Karpas-422 (cell line): Measurements from ENCODE around the gene HIP1R. TPM values are rescaled to one million over a fixed set of nuclear protein-coding genes. Genes with fewer than 3 reads are reported as not detected.
A peak's percentile ranks its signal among the peaks of the same experiment; 100 is the strongest.
"Not testable (repeated sequence)": the region's sequence is repeated elsewhere in the genome, so short reads cannot be mapped to it uniquely, and the experiment has no call there.

ENCODE experiments used
- DNase-seq: peaks from one replicate; pipeline ENCODE4 v3.0.0-alpha.2; 2015
- H2AFZ ChIP-seq: fragments of 200-600 bp; sonication (generic); 2 replicates; pipeline ENCODE4 v1.6.1; 2014; ENCODE audit warnings: antibody characterized with exemption, low read length, mixed read lengths
- H3K27ac ChIP-seq: fragments of 200-600 bp; sonication (generic); 2 replicates; pipeline ENCODE4 v1.5.1; 2014; ENCODE audit warnings: mild to moderate bottlenecking, low read length, moderate library complexity
- H3K27me3 ChIP-seq: fragments of 200-600 bp; sonication (generic); 2 replicates; pipeline ENCODE4 v1.6.1; 2014; ENCODE audit warnings: low read length, mixed read lengths
- H3K36me3 ChIP-seq: fragments of 200-600 bp; sonication (generic); 2 replicates; pipeline ENCODE4 v1.6.1; 2014; ENCODE audit warnings: low read length, mixed read lengths; ENCODE audit not compliant: insufficient read depth
- H3K4me1 ChIP-seq: fragments of 200-600 bp; sonication (generic); 2 replicates; pipeline ENCODE4 v1.6.1; 2014; ENCODE audit warnings: mild to moderate bottlenecking, low read length, mixed read lengths
- H3K4me2 ChIP-seq: fragments of 200-600 bp; sonication (generic); 2 replicates; pipeline ENCODE4 v1.6.1; 2014; ENCODE audit warnings: low read length, low read depth, mild to moderate bottlenecking; ENCODE audit not compliant: poor library complexity, severe bottlenecking
- H3K4me3 ChIP-seq: fragments of 200-600 bp; sonication (generic); 2 replicates; pipeline ENCODE4 v1.5.1; 2014; ENCODE audit warnings: mild to moderate bottlenecking, antibody characterized with exemption, low read length, mixed read lengths
- H3K79me2 ChIP-seq: fragments of 200-600 bp; sonication (generic); 2 replicates; pipeline ENCODE4 v1.6.1; 2014; ENCODE audit warnings: mild to moderate bottlenecking, low read length, mixed read lengths
- H3K9ac ChIP-seq: fragments of 200-600 bp; sonication (generic); 2 replicates; pipeline ENCODE4 v1.6.0; 2014; ENCODE audit warnings: low read length
- H3K9me2 ChIP-seq: fragments of 200-600 bp; sonication (generic), shearing (Covaris generic); replicated peaks from 2 replicates; pipeline ENCODE4 v1.6.0; 2014; ENCODE audit warnings: mild to moderate bottlenecking, low read length, moderate library complexity; ENCODE audit not compliant: insufficient read depth
- H3K9me3 ChIP-seq: fragments of 300-700, 200-600 bp; sonication (generic); 2 replicates; pipeline ENCODE4 v1.6.1; 2014; ENCODE audit warnings: low read length, mixed read lengths
- H4K20me1 ChIP-seq: fragments of 200-600 bp; sonication (generic); 2 replicates; pipeline ENCODE4 v1.6.1; 2014; ENCODE audit warnings: mild to moderate bottlenecking, antibody characterized with exemption, low read length, low read depth; ENCODE audit not compliant: insufficient read depth
- total RNA-seq: library from RNA; depleted of rRNA; stranded (reverse); fragments of >200 nt; shearing (Covaris generic); gene quantifications from 2 replicates; pipeline ENCODE4 v1.2.3, GENCODE V29; 2014; ENCODE audit warnings: low replicate concordance

The HIP1R gene
- total RNA-seq, 1 experiment from 2014 or later: 19.4 TPM

GRCh38 chr12:122870867-122871664 is 35.8 kb downstream of the HIP1R start:
- peak overlapping the region; percentile 54 for H3K4me2 ChIP-seq
- no peaks in the 10 kb centered on the region for H3K79me2 ChIP-seq
- no peaks in the 10 kb centered on the region for H3K9me2 ChIP-seq
- H3K27ac ChIP-seq: no peak overlapping the region
- H3K36me3 ChIP-seq: no peaks in the 10 kb centered on the region
- H2AFZ ChIP-seq: peak overlapping the region; percentile 56; the same call in 1 of the 2 replicates
- no peak for DNase-seq
- peak overlapping the region; percentile 35; the same call in 1 of the 2 replicates for H3K4me3 ChIP-seq
- H3K4me1 ChIP-seq: peaks cover 30% of the 10 kb centered on the region
- H3K27me3 ChIP-seq: no peaks in the 10 kb centered on the region; the same call in 1 of the 2 replicates
- H3K9ac ChIP-seq: peak overlapping the region; percentile 34
- H4K20me1 ChIP-seq: no peaks in the 10 kb centered on the region
- H3K9me3 ChIP-seq: no peaks in the 10 kb centered on the region

GRCh38 chr12:122871851-122872780 is 36.9 kb downstream of the HIP1R start:
- H3K9ac ChIP-seq: peak overlapping the region; percentile 34; the same call in 1 of the 2 replicates
- H3K27ac ChIP-seq: no peak overlapping the region
- no peaks in the 10 kb centered on the region for H4K20me1 ChIP-seq
- DNase-seq: peak; percentile 63
- peak overlapping the region; percentile 35; the same call in 1 of the 2 replicates for H3K4me3 ChIP-seq
- H3K4me1 ChIP-seq: peaks cover 31% of the 10 kb centered on the region
- H3K4me2 ChIP-seq: peak overlapping the region; percentile 54
- no peaks in the 10 kb centered on the region for H3K79me2 ChIP-seq
- H3K9me2 ChIP-seq: no peaks in the 10 kb centered on the region
- H3K9me3 ChIP-seq: no peaks in the 10 kb centered on the region
- peak overlapping the region; percentile 56 for H2AFZ ChIP-seq
- H3K27me3 ChIP-seq: no peaks in the 10 kb centered on the region; the same call in 1 of the 2 replicates
- no peaks in the 10 kb centered on the region for H3K36me3 ChIP-seq

GRCh38 chr12:122872815-122873361 is 37.6 kb downstream of the HIP1R start:
- no peak for DNase-seq

DNA sequence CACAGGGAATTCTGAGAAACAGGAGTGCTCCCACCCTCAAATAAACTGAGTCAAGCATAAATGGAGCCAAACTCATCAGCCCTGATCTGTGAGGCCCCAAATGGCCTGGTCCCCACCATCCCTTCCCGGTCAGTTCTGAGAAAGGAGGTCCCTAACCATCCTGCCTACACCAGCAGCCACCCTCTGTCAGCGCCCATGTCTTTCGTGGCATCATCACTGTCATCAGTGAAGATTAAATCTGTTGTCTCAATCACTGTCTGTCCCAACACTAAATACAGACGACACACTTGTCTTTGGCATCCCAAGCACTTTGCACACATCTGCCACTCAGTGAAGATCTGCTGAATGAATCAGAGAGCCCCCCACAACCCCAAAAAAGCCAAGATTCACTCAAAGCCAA is 38.3 kb downstream of the HIP1R start:
- Histone ChIP-seq H2AFZ (no peak overlapping the region), H3K9me3 (no peaks in the 10 kb centered on the region), H3K36me3 (no peaks in the 10 kb centered on the region), H3K9me2 (no peaks in the 10 kb centered on the region), H4K20me1 (no peaks in the 10 kb centered on the region), H3K4me1 (peaks cover 26% of the 10 kb centered on the region), H3K79me2 (no peaks in the 10 kb centered on the region), H3K4me2 (no peak overlapping the region), H3K27me3 (no peaks in the 10 kb centered on the region; the same call in 1 of the 2 replicates), H3K9ac (no peak overlapping the region), H3K4me3 (no peak overlapping the region), H3K27ac (no peak overlapping the region)
- DNase-seq: no peak

More at GRCh38 chr12:122872815-122873361, 37.6 kb downstream of the HIP1R start:
- Histone ChIP-seq H3K9me3 (no peaks in the 10 kb centered on the region), H3K4me3 (no peak overlapping the region), H4K20me1 (no peaks in the 10 kb centered on the region), H3K36me3 (no peaks in the 10 kb centered on the region), H3K9me2 (no peaks in the 10 kb centered on the region), H3K79me2 (no peaks in the 10 kb centered on the region), H3K4me2 (no peak overlapping the region), H3K27me3 (no peaks in the 10 kb centered on the region; the same call in 1 of the 2 replicates), H3K4me1 (peaks cover 26% of the 10 kb centered on the region), H2AFZ (no peak overlapping the region), H3K9ac (no peak overlapping the region), H3K27ac (no peak overlapping the region)

GRCh38 chr12:122874081-122874480 is 38.8 kb downstream of the HIP1R start:
- Histone ChIP-seq H3K79me2 (no peaks in the 10 kb centered on the region), H3K4me2 (no peak overlapping the region), H3K27ac (no peak overlapping the region), H3K9me2 (no peaks in the 10 kb centered on the region), H4K20me1 (no peaks in the 10 kb centered on the region), H3K36me3 (no peaks in the 10 kb centered on the region), H3K4me1 (peaks cover 26% of the 10 kb centered on the region), H3K9ac (no peak overlapping the region), H3K9me3 (no peaks in the 10 kb centered on the region), H3K4me3 (no peak overlapping the region), H2AFZ (no peak overlapping the region), H3K27me3 (no peaks in the 10 kb centered on the region; the same call in 1 of the 2 replicates)
- no peak for DNase-seq

DNA sequence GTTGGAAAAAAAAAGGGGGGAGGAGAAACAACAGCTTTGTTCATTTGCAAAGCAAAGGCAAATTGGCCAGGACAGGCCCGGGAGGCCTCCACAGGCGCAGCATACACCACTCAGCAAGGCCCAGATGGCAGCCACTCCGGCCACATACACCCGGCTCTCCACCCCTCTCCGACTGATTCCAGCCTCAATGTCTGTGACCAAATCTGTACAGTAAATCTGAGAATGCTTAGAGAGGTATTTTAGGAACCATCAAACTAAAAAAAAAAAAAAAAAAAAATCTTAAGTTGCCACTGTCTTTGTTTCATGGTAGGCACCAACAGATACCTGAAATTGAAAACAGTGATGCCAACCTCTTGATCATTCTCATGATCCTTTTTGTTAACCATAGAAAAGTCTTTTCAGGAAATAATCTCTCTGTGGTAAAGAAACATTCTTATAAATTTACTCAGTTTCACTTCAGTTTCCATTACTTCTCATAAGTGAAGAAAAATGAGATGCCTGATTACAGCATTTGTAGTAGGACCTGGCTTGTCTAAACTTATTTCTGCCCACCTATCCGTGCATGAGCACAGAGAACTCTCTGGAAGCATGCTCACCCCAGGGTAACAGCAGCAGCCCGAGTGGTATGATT is 40.4 kb downstream of the HIP1R start:
- H3K27ac ChIP-seq: no peak overlapping the region
- no peak overlapping the region for H3K4me2 ChIP-seq
- H3K4me3 ChIP-seq: no peak overlapping the region
- no peaks in the 10 kb centered on the region for H3K79me2 ChIP-seq
- H3K9me3 ChIP-seq: no peaks in the 10 kb centered on the region
- no peaks in the 10 kb centered on the region for H3K36me3 ChIP-seq
- no peak overlapping the region for H3K9ac ChIP-seq
- no peaks in the 10 kb centered on the region for H3K9me2 ChIP-seq
- no peak overlapping the region for H2AFZ ChIP-seq
- H4K20me1 ChIP-seq: no peaks in the 10 kb centered on the region
- no peaks in the 10 kb centered on the region; the same call in 1 of the 2 replicates for H3K27me3 ChIP-seq
- no peak for DNase-seq
- peaks cover 26% of the 10 kb centered on the region for H3K4me1 ChIP-seq

GRCh38 chr12:122876281-122876680 is 41.0 kb downstream of the HIP1R start:
- H3K4me1 ChIP-seq: peaks cover 20% of the 10 kb centered on the region
- not testable (repeated sequence) for DNase-seq, H3K27me3 ChIP-seq, H2AFZ ChIP-seq, H3K79me2 ChIP-seq, H3K4me2 ChIP-seq, H3K27ac ChIP-seq, H3K36me3 ChIP-seq, H3K9me3 ChIP-seq, H4K20me1 ChIP-seq, H3K4me3 ChIP-seq, H3K9ac ChIP-seq, H3K9me2 ChIP-seq
